Measurements from ENCODE around the gene AMBP.

GRCh38 chr9:114049441-114050225, 28.5 kb downstream of the AMBP start:
- TF ChIP-seq PHF20 (CRISPR knock-in tag; IDR thresholded peaks at IDR 0.05) (no peak), TRIM24 (CRISPR knock-in tag; IDR thresholded peaks at IDR 0.05) (no peak), ZNF589 (CRISPR knock-in tag; conservative IDR thresholded peaks at IDR 0.05) (no peak)
